K562 (cell line): Measurements from ENCODE around the gene ANAPC10. TPM values are rescaled to one million over a fixed set of nuclear protein-coding genes. Genes with fewer than 3 reads are reported as not detected.

Experiments used
- DPF2 ChIP-seq: fragments of 450-650 bp; IDR thresholded peaks from 2 replicates; pipeline ENCODE4 v1.6.1; 2016
- HCFC1 ChIP-seq: IDR thresholded peaks from 2 replicates; pipeline ENCODE4 v1.6.1; 2012; ENCODE audit warnings: low read depth, low read length, improper control_type of control experiment
- HNRNPUL1 ChIP-seq: fragments of 200-400 bp; formaldehyde crosslinking; IDR thresholded peaks from 2 replicates; pipeline ENCODE4 v1.6.1; 2017; ENCODE audit warnings: low read length
- KDM5B ChIP-seq: fragments of 200-600 bp; sonication (generic); IDR thresholded peaks from 2 replicates; pipeline ENCODE4 v1.6.1; 2012; ENCODE audit warnings: low read depth, mild to moderate bottlenecking, moderate library complexity, low read length, control low read depth, inconsistent platforms; ENCODE audit not compliant: insufficient replicate concordance
- PHB ChIP-seq: fragments of 250-450 bp; sonication (Bioruptor Pico); IDR thresholded peaks from 2 replicates; pipeline ENCODE4 v1.5.0; 2021
- RBM14 ChIP-seq: fragments of 200-400 bp; formaldehyde crosslinking; IDR thresholded peaks from 2 replicates; pipeline ENCODE4 v1.6.1; 2018; ENCODE audit warnings: low read depth, mild to moderate bottlenecking, low read length, moderate library complexity, borderline replicate concordance; ENCODE audit not compliant: insufficient read depth
- SAP30 ChIP-seq: fragments of 200-600 bp; sonication (generic); IDR thresholded peaks from 2 replicates; pipeline ENCODE4 v1.6.1; 2012; ENCODE audit warnings: borderline replicate concordance, low read depth, mild to moderate bottlenecking, moderate library complexity, low read length, control low read depth, inconsistent platforms; ENCODE audit not compliant: insufficient read depth, poor library complexity, severe bottlenecking
- SRSF1 ChIP-seq: fragments of 200-400 bp; formaldehyde crosslinking; IDR thresholded peaks from 2 replicates; pipeline ENCODE4 v1.6.1; 2017; ENCODE audit warnings: mild to moderate bottlenecking, low read depth, low read length, moderate library complexity
- XRCC4 ChIP-seq: IDR thresholded peaks from one replicate; pipeline ENCODE4 v1.6.1; 2011; ENCODE audit not compliant: insufficient read depth, insufficient read length; ENCODE audit errors: extremely low read depth
- ZBTB33 ChIP-seq: sonication (generic); formaldehyde crosslinking; IDR thresholded peaks from 2 replicates; pipeline ENCODE4 v1.8.1; 2023; ENCODE audit warnings: mild to moderate bottlenecking, missing genetic modification reagents
- ZBTB7A ChIP-seq: IDR thresholded peaks from 2 replicates; pipeline ENCODE4 v1.6.1; 2011; ENCODE audit warnings: low read depth, mild to moderate bottlenecking, low read length, moderate library complexity, borderline replicate concordance; ENCODE audit not compliant: control insufficient read depth
- ZMIZ1 ChIP-seq, 2 experiments: fragments of 150-350 bp in 1 of 2; IDR thresholded peaks; 2 replicates each; pipeline ENCODE4 v1.6.1; 2012 to 2016; ENCODE audit warnings: low read depth in 2 of 2, low read length in 2 of 2, mild to moderate bottlenecking in 1 of 2, moderate library complexity in 1 of 2
- ZNF175 ChIP-seq: fragments of 200-800 bp; sonication (Bioruptor generic); IDR thresholded peaks from 2 replicates; pipeline ENCODE4 v1.6.1; 2016; ENCODE audit warnings: low read depth, mild to moderate bottlenecking, missing genetic modification characterization, missing compliant biosample characterization
- ZNF347 ChIP-seq: fragments of 450-650 bp; formaldehyde crosslinking; IDR thresholded peaks from 2 replicates; pipeline ENCODE4 v1.4.0; 2020; ENCODE audit warnings: low read depth, mild to moderate bottlenecking, moderate library complexity
- polyA plus RNA-seq, 8 experiments: library from polyadenylated mRNA; depleted of rRNA in 4 of 8; stranded (reverse) in 5 of 8; unstranded in 3 of 8; fragments of >200 nt; fragmentation: Nextera tagmentation in 2 of 8; fragmentation: Illumina TruSeq in 1 of 8; extraction: Ambion mirVana in 2 of 8; extraction: Trizol in 1 of 8; gene quantifications; 2 replicates each; pipeline versions ENCODE4 v1.2.1 to v1.2.3, GENCODE V29; 2011 to 2014; ENCODE audit warnings: inconsistent platforms in 1 of 8, missing spikeins in 1 of 8
- total RNA-seq, 7 experiments: library from RNA; depleted of rRNA in 6 of 7; stranded (reverse); fragments of >200 nt in 6 of 7; fragmentation: Illumina TruSeq in 2 of 7; extraction: Trizol in 2 of 7; gene quantifications; 2 replicates each; pipeline versions ENCODE4 v1.2.1 to v1.2.3, GENCODE V29; 2011 to 2021; ENCODE audit warnings: low replicate concordance in 1 of 7
- TF ChIP-seq, protein P1 (sequence below): sonication (generic); formaldehyde crosslinking; IDR thresholded peaks from 2 replicates; pipeline ENCODE4 v1.8.1; 2023; ENCODE audit warnings: missing genetic modification reagents, mild to moderate bottlenecking, borderline replicate concordance

ANAPC10 gene
- total and polyA plus RNA-seq, 9 of the 15 experiments (the other 6 are each of a cell fraction or from before 2014, with no cell fraction given) = 31.0 to 96.2 (median 60.3) TPM

DNA sequence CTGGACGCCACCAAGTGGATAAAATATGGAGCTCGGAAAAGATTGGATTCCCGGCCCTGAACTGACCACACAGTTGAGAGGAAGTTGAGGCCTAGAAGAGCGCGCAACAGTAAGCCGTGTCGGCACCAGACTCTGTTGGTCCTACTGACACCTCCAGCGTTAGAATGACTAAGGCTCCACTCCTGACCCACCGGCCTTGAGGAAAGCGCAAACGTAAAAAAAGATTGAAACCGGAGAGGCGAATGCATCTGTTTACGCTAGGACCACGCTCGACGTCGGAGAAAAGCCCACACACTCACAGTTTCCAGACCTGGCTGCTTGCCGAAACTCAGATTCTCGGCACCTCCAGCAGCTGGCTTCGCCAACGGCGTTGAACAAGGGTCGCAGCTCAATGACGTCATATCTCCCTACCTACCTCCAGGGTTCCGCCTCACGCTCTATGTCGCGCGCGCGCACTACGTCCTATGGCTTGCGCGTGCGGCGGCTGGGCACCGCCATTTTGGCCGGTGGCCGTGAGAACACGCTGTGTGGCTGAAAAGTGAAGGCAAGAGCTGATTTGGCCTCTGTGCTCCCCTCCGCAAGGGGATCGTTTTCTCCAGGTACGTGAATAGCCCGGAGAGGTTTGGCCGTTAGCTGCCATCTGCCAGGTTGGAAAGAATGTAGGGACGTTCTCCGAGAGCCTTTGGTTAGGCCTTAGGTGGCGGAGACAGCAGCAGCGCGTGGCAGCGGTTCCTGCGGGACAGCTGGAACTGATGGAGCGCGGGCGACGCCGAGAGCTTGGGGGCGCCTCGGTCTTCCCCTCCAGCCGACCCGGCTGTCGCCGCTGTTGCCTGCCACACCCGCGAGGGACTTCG is at the start of gene ANAPC10, which contains the start of gene ABCE1 (continued):
- peak; percentile 67 for TF ChIP-seq DPF2
- no peak for TF ChIP-seq RBM14
- no peak for TF ChIP-seq HNRNPUL1
- no peak for TF ChIP-seq ZBTB7A
- no peak for TF ChIP-seq SRSF1
- TF ChIP-seq, protein P1, sequence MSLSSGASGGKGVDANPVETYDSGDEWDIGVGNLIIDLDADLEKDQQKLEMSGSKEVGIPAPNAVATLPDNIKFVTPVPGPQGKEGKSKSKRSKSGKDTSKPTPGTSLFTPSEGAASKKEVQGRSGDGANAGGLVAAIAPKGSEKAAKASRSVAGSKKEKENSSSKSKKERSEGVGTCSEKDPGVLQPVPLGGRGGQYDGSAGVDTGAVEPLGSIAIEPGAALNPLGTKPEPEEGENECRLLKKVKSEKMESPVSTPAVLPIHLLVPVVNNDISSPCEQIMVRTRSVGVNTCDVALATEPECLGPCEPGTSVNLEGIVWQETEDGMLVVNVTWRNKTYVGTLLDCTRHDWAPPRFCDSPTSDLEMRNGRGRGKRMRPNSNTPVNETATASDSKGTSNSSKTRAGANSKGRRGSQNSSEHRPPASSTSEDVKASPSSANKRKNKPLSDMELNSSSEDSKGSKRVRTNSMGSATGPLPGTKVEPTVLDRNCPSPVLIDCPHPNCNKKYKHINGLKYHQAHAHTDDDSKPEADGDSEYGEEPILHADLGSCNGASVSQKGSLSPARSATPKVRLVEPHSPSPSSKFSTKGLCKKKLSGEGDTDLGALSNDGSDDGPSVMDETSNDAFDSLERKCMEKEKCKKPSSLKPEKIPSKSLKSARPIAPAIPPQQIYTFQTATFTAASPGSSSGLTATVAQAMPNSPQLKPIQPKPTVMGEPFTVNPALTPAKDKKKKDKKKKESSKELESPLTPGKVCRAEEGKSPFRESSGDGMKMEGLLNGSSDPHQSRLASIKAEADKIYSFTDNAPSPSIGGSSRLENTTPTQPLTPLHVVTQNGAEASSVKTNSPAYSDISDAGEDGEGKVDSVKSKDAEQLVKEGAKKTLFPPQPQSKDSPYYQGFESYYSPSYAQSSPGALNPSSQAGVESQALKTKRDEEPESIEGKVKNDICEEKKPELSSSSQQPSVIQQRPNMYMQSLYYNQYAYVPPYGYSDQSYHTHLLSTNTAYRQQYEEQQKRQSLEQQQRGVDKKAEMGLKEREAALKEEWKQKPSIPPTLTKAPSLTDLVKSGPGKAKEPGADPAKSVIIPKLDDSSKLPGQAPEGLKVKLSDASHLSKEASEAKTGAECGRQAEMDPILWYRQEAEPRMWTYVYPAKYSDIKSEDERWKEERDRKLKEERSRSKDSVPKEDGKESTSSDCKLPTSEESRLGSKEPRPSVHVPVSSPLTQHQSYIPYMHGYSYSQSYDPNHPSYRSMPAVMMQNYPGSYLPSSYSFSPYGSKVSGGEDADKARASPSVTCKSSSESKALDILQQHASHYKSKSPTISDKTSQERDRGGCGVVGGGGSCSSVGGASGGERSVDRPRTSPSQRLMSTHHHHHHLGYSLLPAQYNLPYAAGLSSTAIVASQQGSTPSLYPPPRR (CRISPR knock-in tag) = peak; percentile 92; the same call in 1 of the 2 replicates
- TF ChIP-seq XRCC4 = no peak
- TF ChIP-seq PHB (CRISPR knock-in tag) = no peak
- TF ChIP-seq ZBTB33 (CRISPR knock-in tag) = peak; percentile 24; the same call in 1 of the 2 replicates
- TF ChIP-seq KDM5B = peak; percentile 85
- TF ChIP-seq HCFC1 = peak; percentile 82
- peak in 1 of 2 experiments; percentile 29; a peak in 1 of 4 replicates for TF ChIP-seq ZMIZ1 (IDR thresholded peaks at IDR 0.05; ENCODE audit: low read depth in 2 of 2, low read length in 2 of 2)
- TF ChIP-seq ZNF347 = no peak
- TF ChIP-seq ZNF175 = no peak; the same call in none of the 2 replicates
- peak; percentile 94 for TF ChIP-seq SAP30
